Esophagus (tissue), 2 donors: ENCODE data around the gene CBFA2T2. TPM values are rescaled to one million over a fixed set of nuclear protein-coding genes. Genes with fewer than 3 reads are reported as not detected.

ENCODE experiments used
- H3K27ac ChIP-seq, 2 donors: one replicate each; pipeline ENCODE4 v1.5.1; 2013; ENCODE audit warnings: low read depth in 2 of 2, mild to moderate bottlenecking in 2 of 2, inconsistent platforms in 1 of 2, low read length in 1 of 2, moderate library complexity in 1 of 2
- H3K27me3 ChIP-seq, 2 donors: one replicate each; pipeline ENCODE4 v1.6.1; 2013; ENCODE audit warnings: low read length in 2 of 2, control low read depth in 1 of 2, mild to moderate bottlenecking in 1 of 2; ENCODE audit not compliant: insufficient read depth in 2 of 2, control insufficient read depth in 1 of 2
- H3K36me3 ChIP-seq, 2 donors: one replicate each; pipeline ENCODE4 v1.6.1; 2013; ENCODE audit warnings: low read length in 1 of 2; ENCODE audit not compliant: control insufficient read depth in 2 of 2, insufficient read depth in 2 of 2
- H3K4me1 ChIP-seq, 2 donors: one replicate each; pipeline ENCODE4 v1.6.1; 2013; ENCODE audit warnings: low read length in 1 of 2; ENCODE audit not compliant: control insufficient read depth in 2 of 2, insufficient read depth in 2 of 2
- H3K4me3 ChIP-seq, 2 donors: one replicate each; pipeline ENCODE4 v1.5.1; 2013; ENCODE audit warnings: low read length in 2 of 2, mild to moderate bottlenecking in 2 of 2, low read depth in 1 of 2, moderate library complexity in 1 of 2
- H3K9me3 ChIP-seq, 2 donors: one replicate each; pipeline ENCODE4 v1.6.1; 2013; ENCODE audit warnings: mild to moderate bottlenecking in 2 of 2, low read depth in 1 of 2, low read length in 1 of 2, moderate library complexity in 1 of 2; ENCODE audit not compliant: control insufficient read depth in 2 of 2, insufficient read depth in 1 of 2
- WGBS, 2 donors: extraction: QIAGEN DNeasy Blood & Tissue Kit; methylation state at CpG; one replicate each; pipeline ENCODE4 v1.1.7; 2013; 5-methylcytosine and 5-hydroxymethylcytosine counted together
- polyA plus RNA-seq, 2 donors: library from polyadenylated mRNA; stranded (reverse); fragments of 200-250 nt; gene quantifications; one replicate each; pipeline ENCODE4 v1.2.3, GENCODE V29; 2013
- donor health status: healthy with polysubstance abuse.
- donor health status: Bipolar disorder and iron deficiency.

CBFA2T2 gene
- polyA plus RNA-seq, 2 donors = 4.7 to 8.5 TPM

- H3K36me3 ChIP-seq = no peaks in the 10 kb centered on the region
- no peaks in the 10 kb centered on the region for H3K27me3 ChIP-seq
- H3K4me1 ChIP-seq = peaks cover 22 to 47% of the 10 kb centered on the region in 2 donors
- 59 to 60% methylated on average over 10 of the region's 10 CpGs for WGBS, 2 donors
- peak overlapping the region; percentile 63 to 89 for H3K27ac ChIP-seq
- H3K9me3 ChIP-seq = no peaks in the 10 kb centered on the region
- H3K4me3 ChIP-seq = no peak overlapping the region
Observed at GRCh38 chr20:33650753-33651561, 161.1 kb downstream of the CBFA2T2 start.

GRCh38 chr20:33651562-33652048 lies 161.7 kb downstream of the CBFA2T2 start:
- no peaks in the 10 kb centered on the region for H3K9me3 ChIP-seq
- H3K27ac ChIP-seq = peak overlapping the region; percentile 63 to 89
- no peak overlapping the region for H3K4me3 ChIP-seq
- no peaks in the 10 kb centered on the region for H3K27me3 ChIP-seq
- peaks cover 20 to 47% of the 10 kb centered on the region in 2 donors for H3K4me1 ChIP-seq
- WGBS, 2 donors = 47 to 49% methylated on average over 13 of the region's 13 CpGs
- H3K36me3 ChIP-seq = no peaks in the 10 kb centered on the region

GRCh38 chr20:33653218-33653899 lies 163.5 kb downstream of the CBFA2T2 start:
- no peak overlapping the region for H3K4me3 ChIP-seq
- H3K27ac ChIP-seq = peak overlapping the region; percentile 50 to 68
- H3K27me3 ChIP-seq = no peaks in the 10 kb centered on the region
- H3K36me3 ChIP-seq = peaks cover 0 to 4% of the 10 kb centered on the region in 2 donors
- WGBS, 2 donors = 31 to 38% methylated on average over 16 of the region's 16 CpGs
- H3K9me3 ChIP-seq = no peaks in the 10 kb centered on the region
- peaks cover 18 to 37% of the 10 kb centered on the region in 2 donors for H3K4me1 ChIP-seq

GRCh38 chr20:33653900-33654596 lies 164.2 kb downstream of the CBFA2T2 start:
- no peaks in the 10 kb centered on the region for H3K9me3 ChIP-seq
- 60 to 61% methylated on average over 11 of the region's 11 CpGs for WGBS, 2 donors
- H3K27me3 ChIP-seq = no peaks in the 10 kb centered on the region
- H3K36me3 ChIP-seq = peaks cover 4 to 5% of the 10 kb centered on the region in 2 donors
- no peak overlapping the region for H3K4me3 ChIP-seq
- H3K27ac ChIP-seq = peak overlapping the region; percentile 50 to 68
- H3K4me1 ChIP-seq = peaks cover 15 to 32% of the 10 kb centered on the region in 2 donors

GRCh38 chr20:33654680-33655161 lies 164.8 kb downstream of the CBFA2T2 start:
- 58 to 61% methylated on average over 13 to 14 of the region's 14 CpGs for WGBS, 2 donors
- Histone ChIP-seq H3K27me3 (no peaks in the 10 kb centered on the region), H3K4me1 (peaks cover 11 to 28% of the 10 kb centered on the region in 2 donors), H3K27ac (peak overlapping the region in 1 of 2 donors; percentile 37), H3K36me3 (peaks cover 4 to 11% of the 10 kb centered on the region in 2 donors), H3K4me3 (no peak overlapping the region), H3K9me3 (no peaks in the 10 kb centered on the region)

GRCh38 chr20:33655164-33655563 lies 165.3 kb downstream of the CBFA2T2 start:
- no peaks in the 10 kb centered on the region for H3K9me3 ChIP-seq
- WGBS, 2 donors = 48 to 53% methylated on average over 4 of the region's 4 CpGs
- peak overlapping the region in 1 of 2 donors; percentile 37 for H3K27ac ChIP-seq
- peaks cover 8 to 25% of the 10 kb centered on the region in 2 donors for H3K4me1 ChIP-seq
- no peak overlapping the region for H3K4me3 ChIP-seq
- H3K27me3 ChIP-seq = no peaks in the 10 kb centered on the region
- peaks cover 4 to 15% of the 10 kb centered on the region in 2 donors for H3K36me3 ChIP-seq

GRCh38 chr20:33656010-33656782 lies 166.3 kb downstream of the CBFA2T2 start:
- Histone ChIP-seq H3K9me3 (no peaks in the 10 kb centered on the region), H3K27ac (no peak overlapping the region), H3K36me3 (peaks cover 4 to 15% of the 10 kb centered on the region in 2 donors), H3K27me3 (no peaks in the 10 kb centered on the region), H3K4me3 (no peak overlapping the region), H3K4me1 (peaks cover 6 to 20% of the 10 kb centered on the region in 2 donors)
- WGBS, 2 donors = 91 to 93% methylated on average over 10 of the region's 10 CpGs

- H3K36me3 ChIP-seq = peaks cover 4 to 15% of the 10 kb centered on the region in 2 donors
- no peaks in the 10 kb centered on the region for H3K27me3 ChIP-seq
- H3K4me3 ChIP-seq = no peak overlapping the region
- H3K4me1 ChIP-seq = peaks cover 6 to 18% of the 10 kb centered on the region in 2 donors
- WGBS, 2 donors = 94 to 96% methylated on average over 17 of the region's 17 CpGs
- H3K9me3 ChIP-seq = no peaks in the 10 kb centered on the region
- no peak overlapping the region for H3K27ac ChIP-seq
Observed at GRCh38 chr20:33656783-33657703, 167.1 kb downstream of the CBFA2T2 start.
